Body of pancreas (tissue), 4 donors: Measurements from ENCODE around the gene SLC16A10.
A peak's percentile ranks its signal among the peaks of the same experiment; 100 is the strongest.

Experiments
- CTCF ChIP-seq, 7 experiments: fragments of 450-650 bp in 4 of 7; fragments of 200-600 bp in 3 of 7; sonication (generic) in 3 of 7; IDR thresholded peaks; one replicate each; pipeline ENCODE4 v1.5.1; 2016 to 2019; ENCODE audit warnings: antibody characterized with exemption in 7 of 7
- POLR2A ChIP-seq, 3 donors: fragments of 450-650 bp; IDR thresholded peaks; one replicate each; pipeline ENCODE4 v1.6.1; 2016; ENCODE audit warnings: antibody characterized with exemption in 3 of 3, mild to moderate bottlenecking in 2 of 3

GRCh38 chr6:111105578-111105977 lies 18.3 kb downstream of the SLC16A10 start:
- peak in 3 of 7 experiments; percentile 20 to 28 (median 23) for TF ChIP-seq CTCF (IDR thresholded peaks at IDR 0.05)
- TF ChIP-seq POLR2A (IDR thresholded peaks at IDR 0.05) = no peak
